Neuron (in vitro differentiated cells): ENCODE data around the gene CNGA4.
"Not testable (repeated sequence)": the region's sequence is repeated elsewhere in the genome, so short reads cannot be mapped to it uniquely, and the experiment has no call there.

Source experiments
- H2AFZ ChIP-seq: one replicate; pipeline ENCODE4 v1.6.1; 2013; ENCODE audit warnings: low read depth, mild to moderate bottlenecking, inconsistent platforms, low read length, moderate library complexity
- H3K27me3 ChIP-seq: one replicate; pipeline ENCODE4 v1.6.1; 2013; ENCODE audit warnings: low read length; ENCODE audit not compliant: insufficient read depth
- H3K36me3 ChIP-seq: one replicate; pipeline ENCODE4 v1.6.1; 2013; ENCODE audit warnings: low read length; ENCODE audit not compliant: insufficient read depth
- H3K4me1 ChIP-seq: one replicate; pipeline ENCODE4 v1.6.1; 2013; ENCODE audit warnings: low read length; ENCODE audit not compliant: insufficient read depth
- H3K4me3 ChIP-seq: 2 replicates; pipeline ENCODE4 v1.5.1; 2013; ENCODE audit warnings: mild to moderate bottlenecking, low read length, moderate library complexity
- H3K9me3 ChIP-seq: one replicate; pipeline ENCODE4 v1.6.1; 2013; ENCODE audit warnings: low read length

Gene CNGA4

DNA sequence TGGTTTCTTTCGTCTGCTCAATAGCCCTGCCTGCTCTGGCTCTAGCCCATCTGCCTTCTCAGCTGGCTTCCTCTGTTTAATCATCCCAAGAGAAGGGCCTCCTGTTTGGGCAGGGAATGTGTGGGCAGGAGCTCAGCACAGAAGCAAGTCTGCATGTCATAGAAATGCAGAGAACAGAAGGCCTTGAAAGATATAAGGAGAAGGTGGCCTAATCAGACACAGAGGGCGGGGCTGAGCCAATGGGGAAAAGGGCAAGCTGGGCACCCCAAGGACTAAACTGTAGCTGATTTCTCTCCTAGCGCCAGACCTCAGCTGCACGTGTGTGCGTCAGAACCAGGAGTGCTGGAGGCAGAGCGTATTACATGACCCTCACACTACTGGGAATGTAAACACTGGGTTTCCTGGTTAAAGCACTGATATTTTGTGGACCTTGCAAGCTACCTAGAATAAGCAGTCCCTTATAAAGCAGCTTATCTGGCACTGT lies 13.1 kb downstream of the CNGA4 start:
- H3K4me3 ChIP-seq, result no peak overlapping the region

DNA sequence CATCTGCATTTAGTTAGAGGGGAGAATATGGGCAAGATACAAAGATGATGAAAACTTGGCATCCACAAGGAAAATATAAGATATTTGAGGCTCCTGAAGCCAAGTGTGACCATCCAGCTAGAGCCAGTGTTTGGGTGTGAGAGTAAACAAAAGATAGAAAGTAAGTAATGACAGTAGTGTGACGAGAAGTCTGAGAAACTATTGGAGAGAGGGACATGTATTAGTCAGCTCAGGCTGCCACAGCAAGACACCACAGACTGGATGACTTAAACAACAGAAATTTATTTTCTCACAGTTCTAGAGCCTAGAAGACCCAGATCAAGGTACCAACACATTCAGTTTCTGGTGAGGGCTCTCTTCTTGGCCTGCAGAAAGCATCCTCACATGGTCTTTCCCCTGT lies 14.3 kb downstream of the CNGA4 start:
- no peak overlapping the region for H2AFZ ChIP-seq
- no peaks in the 10 kb centered on the region for H3K4me1 ChIP-seq
- no peaks in the 10 kb centered on the region for H3K9me3 ChIP-seq
- H3K36me3 ChIP-seq, result no peaks in the 10 kb centered on the region
- peaks cover 26% of the 10 kb centered on the region for H3K27me3 ChIP-seq
- no peak overlapping the region for H3K4me3 ChIP-seq

More for the DNA sequence above, 13.1 kb downstream of the CNGA4 start:
- no peaks in the 10 kb centered on the region for H3K9me3 ChIP-seq
- peaks cover 16% of the 10 kb centered on the region for H3K27me3 ChIP-seq
- H3K36me3 ChIP-seq, result no peaks in the 10 kb centered on the region
- H2AFZ ChIP-seq, result no peak overlapping the region
- H3K4me1 ChIP-seq, result no peaks in the 10 kb centered on the region

- peaks cover 59% of the 10 kb centered on the region for H3K27me3 ChIP-seq
- H3K36me3 ChIP-seq, result no peaks in the 10 kb centered on the region
- peaks cover 2% of the 10 kb centered on the region for H3K9me3 ChIP-seq
- H3K4me3 ChIP-seq, result no peak overlapping the region
- H2AFZ ChIP-seq, result no peak overlapping the region
- H3K4me1 ChIP-seq, result peaks cover 5% of the 10 kb centered on the region
These were observed 19.3 kb downstream of the CNGA4 start for GRCh38 chr11:6258141-6258540.

- Histone ChIP-seq H3K36me3 (no peaks in the 10 kb centered on the region), H3K4me3 (no peak overlapping the region), H3K27me3 (peaks cover 59% of the 10 kb centered on the region), H3K4me1 (peaks cover 5% of the 10 kb centered on the region), H3K9me3 (peaks cover 2% of the 10 kb centered on the region), H2AFZ (no peak overlapping the region)
These were observed 19.7 kb downstream of the CNGA4 start for GRCh38 chr11:6258571-6259081.

- H3K36me3 ChIP-seq, result no peaks in the 10 kb centered on the region
- H3K27me3 ChIP-seq, result peaks cover 60% of the 10 kb centered on the region
- H3K4me3 ChIP-seq, result no peak overlapping the region
- no peak overlapping the region for H2AFZ ChIP-seq
- peaks cover 5% of the 10 kb centered on the region for H3K4me1 ChIP-seq
- H3K9me3 ChIP-seq, result peaks cover 2% of the 10 kb centered on the region
These were observed 21.4 kb downstream of the CNGA4 start for GRCh38 chr11:6260207-6260726.

GRCh38 chr11:6263662-6264061 lies 24.8 kb downstream of the CNGA4 start:
- Histone ChIP-seq H2AFZ (no peak overlapping the region), H3K27me3 (peaks cover 32% of the 10 kb centered on the region), H3K4me3 (no peak overlapping the region), H3K9me3 (peaks cover 2% of the 10 kb centered on the region), H3K36me3 (no peaks in the 10 kb centered on the region), H3K4me1 (peaks cover 5% of the 10 kb centered on the region)

- H2AFZ ChIP-seq, result no peak overlapping the region
- H3K27me3 ChIP-seq, result peaks cover 6% of the 10 kb centered on the region
- H3K9me3 ChIP-seq, result no peaks in the 10 kb centered on the region
- H3K4me3 ChIP-seq, result no peak overlapping the region
- H3K4me1 ChIP-seq, result no peaks in the 10 kb centered on the region
- H3K36me3 ChIP-seq, result no peaks in the 10 kb centered on the region
These were observed 29.9 kb downstream of the CNGA4 start for GRCh38 chr11:6268820-6269219.

GRCh38 chr11:6269994-6270393 lies 31.1 kb downstream of the CNGA4 start:
- H3K4me1 ChIP-seq, result no peaks in the 10 kb centered on the region
- H3K9me3 ChIP-seq, result no peaks in the 10 kb centered on the region
- no peak overlapping the region for H2AFZ ChIP-seq
- no peaks in the 10 kb centered on the region for H3K36me3 ChIP-seq
- H3K4me3 ChIP-seq, result no peak overlapping the region
- H3K27me3 ChIP-seq, result peaks cover 3% of the 10 kb centered on the region

DNA sequence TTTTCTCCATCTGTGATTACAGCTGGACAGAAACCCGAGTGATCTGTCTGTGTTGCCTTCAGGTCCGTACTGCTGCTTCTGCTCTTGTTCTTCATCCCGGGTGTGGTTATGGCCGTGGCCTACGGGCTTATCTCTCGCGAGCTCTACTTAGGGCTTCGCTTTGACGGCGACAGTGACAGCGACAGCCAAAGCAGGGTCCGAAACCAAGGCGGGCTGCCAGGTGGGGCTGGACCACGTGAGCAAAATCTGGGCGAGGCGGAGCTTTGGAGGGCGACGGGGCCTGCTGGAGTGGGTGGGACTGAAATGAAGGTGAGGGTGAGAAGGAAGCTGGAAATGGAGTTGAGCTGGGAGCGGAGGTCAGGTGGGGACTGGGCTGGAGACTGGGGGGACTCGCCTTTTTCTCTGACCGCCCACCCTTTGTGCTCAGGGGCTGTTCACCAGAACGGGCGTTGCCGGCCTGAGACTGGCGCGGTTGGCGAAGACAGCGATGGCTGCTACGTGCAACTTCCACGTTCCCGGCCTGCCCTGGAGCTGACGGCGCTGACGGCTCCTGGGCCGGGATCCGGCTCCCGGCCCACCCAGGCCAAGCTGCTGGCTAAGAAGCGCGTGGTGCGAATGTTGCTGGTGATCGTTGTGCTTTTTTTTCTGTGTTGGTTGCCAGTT lies 31.8 kb downstream of the CNGA4 start:
- Histone ChIP-seq H2AFZ (no peak overlapping the region), H3K27me3 (peaks cover 3% of the 10 kb centered on the region), H3K9me3 (no peaks in the 10 kb centered on the region), H3K36me3 (no peaks in the 10 kb centered on the region), H3K4me1 (no peaks in the 10 kb centered on the region), H3K4me3 (no peak overlapping the region)

- no peak overlapping the region for H3K4me3 ChIP-seq
- peaks cover 3% of the 10 kb centered on the region for H3K27me3 ChIP-seq
- H3K36me3 ChIP-seq, result no peaks in the 10 kb centered on the region
- no peak overlapping the region for H2AFZ ChIP-seq
- no peaks in the 10 kb centered on the region for H3K9me3 ChIP-seq
- H3K4me1 ChIP-seq, result no peaks in the 10 kb centered on the region
These were observed 32.7 kb downstream of the CNGA4 start for GRCh38 chr11:6271598-6271997.

DNA sequence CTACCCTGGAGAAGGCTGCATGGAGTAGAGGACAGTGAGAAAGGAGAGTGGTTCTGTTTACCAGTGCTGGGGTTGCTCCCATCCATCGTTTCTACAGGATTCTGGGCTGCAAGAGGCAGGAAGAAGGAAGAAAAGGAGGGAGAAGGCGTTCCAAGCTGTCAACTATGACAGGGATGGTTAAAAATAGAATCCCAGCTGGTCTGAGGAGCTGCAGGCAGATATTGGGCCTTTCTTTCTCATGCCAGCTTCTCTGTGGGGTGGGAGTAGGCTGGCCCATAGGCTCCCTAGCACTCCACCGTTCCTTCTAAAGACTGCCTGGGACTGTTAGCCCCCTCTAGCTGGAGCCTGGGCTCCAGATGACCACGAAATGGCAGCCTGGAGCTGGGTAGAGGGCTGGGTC lies 34.3 kb downstream of the CNGA4 start:
- Histone ChIP-seq H3K4me3 (no peak overlapping the region), H3K9me3 (no peaks in the 10 kb centered on the region), H3K27me3 (peaks cover 3% of the 10 kb centered on the region), H3K4me1 (no peaks in the 10 kb centered on the region), H3K36me3 (no peaks in the 10 kb centered on the region), H2AFZ (no peak overlapping the region)

- not testable (repeated sequence) for H2AFZ ChIP-seq, H3K4me1 ChIP-seq, H3K27me3 ChIP-seq, H3K36me3 ChIP-seq, H3K9me3 ChIP-seq, H3K4me3 ChIP-seq
These were observed 41.9 kb downstream of the CNGA4 start for GRCh38 chr11:6280809-6281208.

- Histone ChIP-seq H3K4me3 (no peak overlapping the region), H2AFZ (no peak overlapping the region), H3K27me3 (no peaks in the 10 kb centered on the region), H3K4me1 (no peaks in the 10 kb centered on the region), H3K36me3 (no peaks in the 10 kb centered on the region), H3K9me3 (no peaks in the 10 kb centered on the region)
These were observed 44.6 kb downstream of the CNGA4 start for GRCh38 chr11:6283453-6284023.
